HepG2 (cell line): ENCODE results near the gene DENND4A. TPM values are rescaled to one million over a fixed set of nuclear protein-coding genes. Genes with fewer than 3 reads are reported as not detected.

ENCODE experiments used
- ATF3 ChIP-seq: sonication (generic); formaldehyde crosslinking; IDR thresholded peaks from 2 replicates; pipeline ENCODE4 v1.4.0; 2020; ENCODE audit warnings: missing genetic modification reagents
- CSRNP2 ChIP-seq: sonication (generic); formaldehyde crosslinking; conservative IDR thresholded peaks from 2 replicates; pipeline ENCODE4 v1.8.0; 2022; ENCODE audit warnings: low read depth, missing genetic modification reagents
- GABPA ChIP-seq, 2 experiments: IDR thresholded peaks; 2 replicates each; pipeline ENCODE4 v1.6.1; 2011 to 2016; ENCODE audit warnings: low read depth in 2 of 2, low read length in 1 of 2, missing biosample characterization in 1 of 2, missing genetic modification characterization in 1 of 2
- HMG20B ChIP-seq: conservative IDR thresholded peaks from 2 replicates; pipeline ENCODE4 v1.6.1; 2016; ENCODE audit warnings: missing genetic modification reagents, missing compliant biosample characterization
- MXD4 ChIP-seq: IDR thresholded peaks from 2 replicates; pipeline ENCODE4 v1.6.1; 2016; ENCODE audit warnings: mild to moderate bottlenecking, missing biosample characterization, missing genetic modification reagents
- PLRG1 ChIP-seq: fragments of 450-650 bp; conservative IDR thresholded peaks from 2 replicates; pipeline ENCODE4 v1.6.1; 2016
- RFX1 ChIP-seq: fragments of 450-650 bp; IDR thresholded peaks from 2 replicates; pipeline ENCODE4 v1.6.1; 2017
- ZFYVE20 ChIP-seq: sonication (generic); formaldehyde crosslinking; IDR thresholded peaks from 2 replicates; pipeline ENCODE4 v1.8.0; 2023; ENCODE audit warnings: low read depth, mild to moderate bottlenecking, moderate library complexity, missing genetic modification reagents, borderline replicate concordance
- ZMYM4 ChIP-seq: sonication (generic); formaldehyde crosslinking; IDR thresholded peaks from 2 replicates; pipeline ENCODE4 v1.8.1; 2023; ENCODE audit warnings: mild to moderate bottlenecking, missing genetic modification reagents
- ZNF124 ChIP-seq: sonication (generic); formaldehyde crosslinking; IDR thresholded peaks from 2 replicates; pipeline ENCODE4 v1.4.0; 2020; ENCODE audit warnings: missing genetic modification reagents
- ZNF263 ChIP-seq: sonication (generic); formaldehyde crosslinking; IDR thresholded peaks from 2 replicates; pipeline ENCODE4 v1.4.0; 2020; ENCODE audit warnings: missing genetic modification reagents
- ZNF546 ChIP-seq: sonication (generic); formaldehyde crosslinking; conservative IDR thresholded peaks from 2 replicates; pipeline ENCODE4 v1.8.1; 2023; ENCODE audit warnings: mild to moderate bottlenecking, missing genetic modification reagents
- polyA plus RNA-seq, 8 experiments: library from polyadenylated mRNA; depleted of rRNA in 3 of 8; stranded (reverse) in 7 of 8; unstranded in 1 of 8; fragments of >200 nt; fragmentation: Illumina TruSeq in 4 of 8; extraction: Trizol in 4 of 8; gene quantifications; 2 replicates each; pipeline versions ENCODE4 v1.2.1 to v1.2.3, GENCODE V29; 2011 to 2016; ENCODE audit warnings: low read depth in 4 of 8, missing spikeins in 1 of 8, mixed read lengths in 1 of 8; ENCODE audit not compliant: insufficient read depth in 1 of 8
- total RNA-seq, 5 experiments: library from RNA; depleted of rRNA; stranded (reverse); fragments of >200 nt; fragmentation: Illumina TruSeq; extraction: Trizol; gene quantifications; 2 replicates each; pipeline ENCODE4 v1.2.3, GENCODE V29; 2016; ENCODE audit warnings: low read depth in 1 of 5
- TF ChIP-seq, protein P1 (sequence below): sonication (generic); formaldehyde crosslinking; IDR thresholded peaks from 2 replicates; pipeline ENCODE4 v1.5.0; 2020; ENCODE audit warnings: missing genetic modification reagents
- TF ChIP-seq, protein P2 (sequence below): sonication (generic); formaldehyde crosslinking; IDR thresholded peaks from one replicate; pipeline ENCODE4 v1.5.1; 2020; ENCODE audit warnings: mild to moderate bottlenecking, missing genetic modification reagents; ENCODE audit errors: not compliant biosample characterization
- TF ChIP-seq, protein P3 (sequence below): sonication (generic); formaldehyde crosslinking; IDR thresholded peaks from 2 replicates; pipeline ENCODE4 v1.8.0; 2022; ENCODE audit warnings: missing genetic modification reagents, mild to moderate bottlenecking, moderate library complexity, borderline replicate concordance

Gene DENND4A
- total and polyA plus RNA-seq, 2 of the 13 experiments (the other 11 are each of a cell fraction or from before 2014, with no cell fraction given), result 13.2 to 18.6 TPM

GRCh38 chr15:65791335-65792137, 557 bp downstream of the DENND4A start (continued):
- TF ChIP-seq, protein P1, sequence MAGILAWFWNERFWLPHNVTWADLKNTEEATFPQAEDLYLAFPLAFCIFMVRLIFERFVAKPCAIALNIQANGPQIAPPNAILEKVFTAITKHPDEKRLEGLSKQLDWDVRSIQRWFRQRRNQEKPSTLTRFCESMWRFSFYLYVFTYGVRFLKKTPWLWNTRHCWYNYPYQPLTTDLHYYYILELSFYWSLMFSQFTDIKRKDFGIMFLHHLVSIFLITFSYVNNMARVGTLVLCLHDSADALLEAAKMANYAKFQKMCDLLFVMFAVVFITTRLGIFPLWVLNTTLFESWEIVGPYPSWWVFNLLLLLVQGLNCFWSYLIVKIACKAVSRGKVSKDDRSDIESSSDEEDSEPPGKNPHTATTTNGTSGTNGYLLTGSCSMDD (CRISPR knock-in tag), result no peak
- no peak for TF ChIP-seq ATF3 (CRISPR knock-in tag)
- TF ChIP-seq, protein P2, sequence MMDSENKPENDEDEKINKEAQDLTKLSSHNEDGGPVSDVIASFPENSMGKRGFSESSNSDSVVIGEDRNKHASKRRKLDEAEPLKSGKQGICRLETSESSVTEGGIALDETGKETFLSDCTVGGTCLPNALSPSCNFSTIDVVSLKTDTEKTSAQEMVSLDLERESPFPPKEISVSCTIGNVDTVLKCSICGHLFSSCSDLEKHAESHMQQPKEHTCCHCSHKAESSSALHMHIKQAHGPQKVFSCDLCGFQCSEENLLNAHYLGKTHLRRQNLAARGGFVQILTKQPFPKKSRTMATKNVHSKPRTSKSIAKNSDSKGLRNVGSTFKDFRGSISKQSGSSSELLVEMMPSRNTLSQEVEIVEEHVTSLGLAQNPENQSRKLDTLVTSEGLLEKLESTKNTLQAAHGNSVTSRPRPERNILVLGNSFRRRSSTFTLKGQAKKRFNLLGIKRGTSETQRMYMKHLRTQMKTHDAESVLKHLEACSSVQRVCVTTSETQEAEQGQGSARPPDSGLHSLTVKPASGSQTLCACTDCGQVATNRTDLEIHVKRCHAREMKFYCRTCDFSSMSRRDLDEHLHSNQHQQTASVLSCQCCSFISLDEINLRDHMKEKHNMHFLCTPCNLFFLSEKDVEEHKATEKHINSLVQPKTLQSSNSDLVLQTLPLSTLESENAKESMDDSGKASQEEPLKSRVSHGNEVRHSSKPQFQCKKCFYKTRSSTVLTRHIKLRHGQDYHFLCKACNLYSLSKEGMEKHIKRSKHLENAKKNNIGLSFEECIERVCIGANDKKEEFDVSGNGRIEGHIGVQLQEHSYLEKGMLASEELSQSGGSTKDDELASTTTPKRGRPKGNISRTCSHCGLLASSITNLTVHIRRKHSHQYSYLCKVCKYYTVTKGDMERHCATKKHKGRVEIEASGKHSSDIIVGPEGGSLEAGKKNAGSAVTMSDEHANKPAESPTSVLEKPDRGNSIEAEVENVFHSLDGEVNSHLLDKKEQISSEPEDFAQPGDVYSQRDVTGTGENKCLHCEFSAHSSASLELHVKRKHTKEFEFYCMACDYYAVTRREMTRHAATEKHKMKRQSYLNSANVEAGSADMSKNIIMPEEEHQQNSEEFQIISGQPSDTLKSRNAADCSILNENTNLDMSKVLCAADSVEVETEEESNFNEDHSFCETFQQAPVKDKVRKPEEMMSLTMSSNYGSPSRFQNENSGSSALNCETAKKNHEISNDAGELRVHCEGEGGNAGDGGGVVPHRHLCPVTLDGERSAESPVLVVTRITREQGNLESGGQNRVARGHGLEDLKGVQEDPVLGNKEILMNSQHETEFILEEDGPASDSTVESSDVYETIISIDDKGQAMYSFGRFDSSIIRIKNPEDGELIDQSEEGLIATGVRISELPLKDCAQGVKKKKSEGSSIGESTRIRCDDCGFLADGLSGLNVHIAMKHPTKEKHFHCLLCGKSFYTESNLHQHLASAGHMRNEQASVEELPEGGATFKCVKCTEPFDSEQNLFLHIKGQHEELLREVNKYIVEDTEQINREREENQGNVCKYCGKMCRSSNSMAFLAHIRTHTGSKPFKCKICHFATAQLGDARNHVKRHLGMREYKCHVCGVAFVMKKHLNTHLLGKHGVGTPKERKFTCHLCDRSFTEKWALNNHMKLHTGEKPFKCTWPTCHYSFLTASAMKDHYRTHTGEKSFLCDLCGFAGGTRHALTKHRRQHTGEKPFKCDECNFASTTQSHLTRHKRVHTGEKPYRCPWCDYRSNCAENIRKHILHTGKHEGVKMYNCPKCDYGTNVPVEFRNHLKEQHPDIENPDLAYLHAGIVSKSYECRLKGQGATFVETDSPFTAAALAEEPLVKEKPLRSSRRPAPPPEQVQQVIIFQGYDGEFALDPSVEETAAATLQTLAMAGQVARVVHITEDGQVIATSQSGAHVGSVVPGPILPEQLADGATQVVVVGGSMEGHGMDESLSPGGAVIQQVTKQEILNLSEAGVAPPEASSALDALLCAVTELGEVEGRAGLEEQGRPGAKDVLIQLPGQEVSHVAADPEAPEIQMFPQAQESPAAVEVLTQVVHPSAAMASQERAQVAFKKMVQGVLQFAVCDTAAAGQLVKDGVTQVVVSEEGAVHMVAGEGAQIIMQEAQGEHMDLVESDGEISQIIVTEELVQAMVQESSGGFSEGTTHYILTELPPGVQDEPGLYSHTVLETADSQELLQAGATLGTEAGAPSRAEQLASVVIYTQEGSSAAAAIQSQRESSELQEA (CRISPR knock-in tag), result peak; percentile 60
- no peak for TF ChIP-seq MXD4 (CRISPR knock-in tag)
- TF ChIP-seq ZNF546 (CRISPR knock-in tag), result no peak
- no peak for TF ChIP-seq CSRNP2
- no peak for TF ChIP-seq ZFYVE20 (CRISPR knock-in tag)
- peak; percentile 25; the same call in 1 of the 2 replicates for TF ChIP-seq ZMYM4 (CRISPR knock-in tag)
- no peak for TF ChIP-seq ZNF124 (CRISPR knock-in tag)
- TF ChIP-seq, protein P3, sequence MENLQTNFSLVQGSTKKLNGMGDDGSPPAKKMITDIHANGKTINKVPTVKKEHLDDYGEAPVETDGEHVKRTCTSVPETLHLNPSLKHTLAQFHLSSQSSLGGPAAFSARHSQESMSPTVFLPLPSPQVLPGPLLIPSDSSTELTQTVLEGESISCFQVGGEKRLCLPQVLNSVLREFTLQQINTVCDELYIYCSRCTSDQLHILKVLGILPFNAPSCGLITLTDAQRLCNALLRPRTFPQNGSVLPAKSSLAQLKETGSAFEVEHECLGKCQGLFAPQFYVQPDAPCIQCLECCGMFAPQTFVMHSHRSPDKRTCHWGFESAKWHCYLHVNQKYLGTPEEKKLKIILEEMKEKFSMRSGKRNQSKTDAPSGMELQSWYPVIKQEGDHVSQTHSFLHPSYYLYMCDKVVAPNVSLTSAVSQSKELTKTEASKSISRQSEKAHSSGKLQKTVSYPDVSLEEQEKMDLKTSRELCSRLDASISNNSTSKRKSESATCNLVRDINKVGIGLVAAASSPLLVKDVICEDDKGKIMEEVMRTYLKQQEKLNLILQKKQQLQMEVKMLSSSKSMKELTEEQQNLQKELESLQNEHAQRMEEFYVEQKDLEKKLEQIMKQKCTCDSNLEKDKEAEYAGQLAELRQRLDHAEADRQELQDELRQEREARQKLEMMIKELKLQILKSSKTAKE, result no peak; the same call in 1 of the 2 replicates
- TF ChIP-seq PLRG1, result no peak
- TF ChIP-seq RFX1, result no peak
- peak; percentile 82 for TF ChIP-seq ZNF263 (CRISPR knock-in tag)
- TF ChIP-seq GABPA (IDR thresholded peaks at IDR 0.05; ENCODE audit: low read depth, low read length), result no peak; the same call in 1 of the 2 replicates
- no peak for TF ChIP-seq GABPA (CRISPR knock-in tag; IDR thresholded peaks at IDR 0.05; ENCODE audit: low read depth)
- TF ChIP-seq HMG20B (CRISPR knock-in tag), result no peak
